A549 (cell line): ENCODE measurements around the gene PLD4. TPM values are rescaled to one million over a fixed set of nuclear protein-coding genes. Genes with fewer than 3 reads are reported as not detected.

Experiments
- ATAC-seq, 2 experiments: fragments of 200-7000 bp in 1 of 2; fragments of >200 bp in 1 of 2; cut with Nextera tagmentation in 1 of 2; cut with Tn5 transposase in 1 of 2; 3 replicates each; pipeline versions ENCODE4 v1.8.0 to v1.9.1; 2018 to 2020; ENCODE audit warnings: mild to moderate bottlenecking in 1 of 2, moderate library complexity in 1 of 2
- CTCF ChIA-PET: fragments of 300-600 bp; sonication (Branson Sonifier 250); formaldehyde crosslinking; extraction: SDS; loops from one replicate; lab custom pipeline; 2021; ENCODE audit warnings: antibody characterized with exemption, inconsistent platforms; lab: Yijun Ruan, JAX
- POLR2A ChIA-PET: fragments of 350-600 bp; formaldehyde crosslinking; extraction: SDS; loops from one replicate; lab custom pipeline; 2021; ENCODE audit warnings: antibody characterized with exemption, inconsistent platforms; lab: Yijun Ruan, JAX
- DNase-seq, 2 experiments: peaks; one replicate each; pipeline versions ENCODE4 v3.0.0 to v3.0.0-alpha.2; 2011 to 2016; ENCODE audit warnings: low read depth in 1 of 2, low spot score in 1 of 2
- FAIRE-seq: peaks from 2 replicates; lab custom pipeline; 2011; peaks lifted over from hg19 to GRCh38; lab: Jason Lieb, UNC
- H3K27ac ChIP-seq, 2 experiments: fragments of >200 bp; sonication (Bioruptor Twin); formaldehyde crosslinking; 3 replicates each; pipeline ENCODE4 v1.5.1; 2016 to 2017
- H3K4me1 ChIP-seq: fragments of >200 bp; sonication (Bioruptor Twin); formaldehyde crosslinking; 3 replicates; pipeline ENCODE4 v1.6.1; 2016
- H3K4me2 ChIP-seq: fragments of >200 bp; sonication (Bioruptor Twin); formaldehyde crosslinking; 3 replicates; pipeline ENCODE4 v1.6.1; 2016
- H3K4me3 ChIP-seq: fragments of >200 bp; sonication (Bioruptor Twin); formaldehyde crosslinking; 3 replicates; pipeline ENCODE4 v1.5.1; 2016
- H3K9me3 ChIP-seq: fragments of >200 bp; sonication (Bioruptor Twin); formaldehyde crosslinking; 3 replicates; pipeline ENCODE4 v1.6.1; 2016
- ATOH8 ChIP-seq: fragments of 250-450 bp; sonication (Bioruptor Pico); IDR thresholded peaks from 2 replicates; pipeline ENCODE4 v1.5.0; 2020; ENCODE audit warnings: low read depth, mild to moderate bottlenecking, moderate library complexity
- BHLHE40 ChIP-seq: IDR thresholded peaks from 2 replicates; pipeline ENCODE4 v1.6.1; 2012; ENCODE audit warnings: low read depth, low read length, inconsistent platforms
- CBX2 ChIP-seq: fragments of 200-600 bp; sonication (generic); IDR thresholded peaks from 2 replicates; pipeline ENCODE4 v1.6.1; 2016; ENCODE audit warnings: low read depth, mild to moderate bottlenecking, borderline replicate concordance
- CHD4 ChIP-seq: fragments of 200-600 bp; sonication (generic); IDR thresholded peaks from 2 replicates; pipeline ENCODE4 v1.6.1; 2016; ENCODE audit warnings: antibody characterized with exemption, mild to moderate bottlenecking, borderline replicate concordance
- CTCF ChIP-seq: fragments of >200 bp; sonication (Bioruptor Twin); formaldehyde crosslinking; IDR thresholded peaks from 3 replicates; pipeline ENCODE4 v1.5.1; 2016
- E2F6 ChIP-seq: IDR thresholded peaks from 2 replicates; pipeline ENCODE4 v1.6.1; 2012; ENCODE audit warnings: low read depth, borderline replicate concordance
- EHF ChIP-seq: fragments of 250-450 bp; sonication (Bioruptor Pico); IDR thresholded peaks from 2 replicates; pipeline ENCODE4 v1.5.0; 2020; ENCODE audit warnings: mild to moderate bottlenecking
- ELK1 ChIP-seq: fragments of 150-350 bp; IDR thresholded peaks from 2 replicates; pipeline ENCODE4 v1.6.1; 2014; ENCODE audit warnings: low read depth, mild to moderate bottlenecking, low read length
- EP300 ChIP-seq, 2 experiments: fragments of >200 bp; sonication (Bioruptor Twin); formaldehyde crosslinking; IDR thresholded peaks; 2 replicates in 1 of 2; 3 replicates in 1 of 2; pipeline ENCODE4 v1.6.1; 2016 to 2017
- HDAC2 ChIP-seq: fragments of 200-600 bp; sonication (generic); IDR thresholded peaks from 2 replicates; pipeline ENCODE4 v1.6.1; 2016
- HEYL ChIP-seq: fragments of 250-450 bp; sonication (Bioruptor Pico); IDR thresholded peaks from 2 replicates; pipeline ENCODE4 v1.8.0; 2021; ENCODE audit warnings: mild to moderate bottlenecking, moderate library complexity
- HOXB5 ChIP-seq: fragments of 250-450 bp; sonication (Bioruptor Pico); IDR thresholded peaks from 2 replicates; pipeline ENCODE4 v1.5.0; 2020; ENCODE audit warnings: mild to moderate bottlenecking, moderate library complexity
- JUN ChIP-seq, 2 experiments: fragments of >200 bp; sonication (Bioruptor Twin); formaldehyde crosslinking; IDR thresholded peaks; 2 replicates in 1 of 2; 3 replicates in 1 of 2; pipeline ENCODE4 v1.6.1; 2016 to 2017
- KDM1A ChIP-seq: fragments of 200-600 bp; sonication (generic); IDR thresholded peaks from 2 replicates; pipeline ENCODE4 v1.6.1; 2016; ENCODE audit warnings: low read depth, mild to moderate bottlenecking
- MAZ ChIP-seq: fragments of 150-350 bp; IDR thresholded peaks from 2 replicates; pipeline ENCODE4 v1.6.1; 2014; ENCODE audit warnings: antibody characterized with exemption, low read depth, low read length, borderline replicate concordance
- POLR2AphosphoS2 ChIP-seq: conservative IDR thresholded peaks from 2 replicates; pipeline ENCODE4 v1.6.1; 2012; ENCODE audit warnings: low read length, improper control_type of control experiment, inconsistent platforms
- RAD21 ChIP-seq, 2 experiments: fragments of >200 bp in 1 of 2; sonication (Bioruptor Twin) in 1 of 2; formaldehyde crosslinking in 1 of 2; IDR thresholded peaks in 1 of 2; conservative IDR thresholded peaks in 1 of 2; 2 replicates in 1 of 2; 3 replicates in 1 of 2; pipeline ENCODE4 v1.6.1; 2012 to 2018; ENCODE audit warnings: inconsistent platforms in 1 of 2
- RNF2 ChIP-seq: fragments of 200-600 bp; sonication (generic); IDR thresholded peaks from 2 replicates; pipeline ENCODE4 v1.6.1; 2016; ENCODE audit warnings: low read depth, mild to moderate bottlenecking, antibody characterized with exemption, moderate library complexity, borderline replicate concordance
- SMC3 ChIP-seq: fragments of >200 bp; sonication (Bioruptor Twin); formaldehyde crosslinking; IDR thresholded peaks from 3 replicates; pipeline ENCODE4 v1.6.1; 2018; ENCODE audit warnings: inconsistent platforms
- TFCP2L1 ChIP-seq: fragments of 250-450 bp; sonication (Bioruptor Pico); IDR thresholded peaks from 2 replicates; pipeline ENCODE4 v1.5.0; 2021; ENCODE audit warnings: mild to moderate bottlenecking
- TP53 ChIP-seq: fragments of 250-450 bp; sonication (Bioruptor Pico); IDR thresholded peaks from 2 replicates; pipeline ENCODE4 v1.5.0; 2021; ENCODE audit warnings: mild to moderate bottlenecking, moderate library complexity
- ZC3H11A ChIP-seq: fragments of 450-650 bp; IDR thresholded peaks from 2 replicates; pipeline ENCODE4 v1.6.1; 2014; ENCODE audit warnings: antibody characterized with exemption, mild to moderate bottlenecking
- WGBS: methylation state at CpG from one replicate; pipeline ENCODE4 v1.1.6; 2017; ENCODE audit errors: missing lambda C conversion rate; 5-methylcytosine and 5-hydroxymethylcytosine counted together
- polyA plus RNA-seq, 4 experiments: library from polyadenylated mRNA; depleted of rRNA in 3 of 4; stranded (reverse); fragments of >200 nt; fragmentation: RNase III in 1 of 4; extraction: RNeasy Plus Mini Kit Qiagen cat#74134 plus additional on column Dnase treatment in 1 of 4; gene quantifications; 2 replicates in 3 of 4; 3 replicates in 1 of 4; pipeline ENCODE4 v1.2.3, GENCODE V29; 2011 to 2017

PLD4 gene
- polyA plus RNA-seq, 2 of the 4 experiments (the other 2 are of a cell fraction) = 0.01 TPM

GRCh38 chr14:104875811-104876210 is 48.9 kb upstream of the PLD4 start:
- DNase-seq (no peak), FAIRE-seq (no peak), ATAC-seq (no peak)
- POLR2A ChIA-PET = interaction anchor here (1.0 kb wide), 1 partner anchor 18 kb away, joined by 3 read pairs; no protein-coding TSS in a partner anchor
- H3K4me3 ChIP-seq = no peak overlapping the region
- no peak overlapping the region for H3K4me2 ChIP-seq
- CTCF ChIA-PET = no interaction called here
- no peak overlapping the region for H3K27ac ChIP-seq
- TF ChIP-seq MAZ (no peak), POLR2AphosphoS2 (no peak), RAD21 (conservative IDR thresholded peaks at IDR 0.05 in 1 of 2, IDR thresholded peaks at IDR 0.05 in 1 of 2) (no peak)
- no peaks in the 10 kb centered on the region for H3K4me1 ChIP-seq
- no peaks in the 10 kb centered on the region for H3K9me3 ChIP-seq
- 89% methylated on average over 3 of the region's 8 CpGs for WGBS

- no peak for FAIRE-seq
- 78% methylated on average over 4 of the region's 8 CpGs for WGBS
- Histone ChIP-seq H3K4me3 (no peak overlapping the region), H3K4me2 (no peak overlapping the region), H3K9me3 (no peaks in the 10 kb centered on the region), H3K4me1 (no peaks in the 10 kb centered on the region), H3K27ac (no peak overlapping the region)
- TF ChIP-seq MAZ (0 out of 2 replicates have a peak, but pooled peaks have one; percentile 65), ZC3H11A (no peak)
- ChIA-PET CTCF (interaction anchor here (1.0 kb wide), 2 partner anchors 9 to 170 kb away, joined by 3 read pairs; no protein-coding TSS in a partner anchor), POLR2A (interaction anchor here (1.0 kb wide), 1 partner anchor 18 kb away, joined by 3 read pairs; no protein-coding TSS in a partner anchor)
- peak; percentile 28 to 69 for DNase-seq
- peak; percentile 6 to 82; a peak in 3 of 6 replicates for ATAC-seq
Measured at GRCh38 chr14:104876251-104876699, 48.4 kb upstream of the PLD4 start.

- ATAC-seq (no peak), FAIRE-seq (no peak), DNase-seq (no peak)
- Histone ChIP-seq H3K4me1 (peaks cover 5% of the 10 kb centered on the region; the same call in 1 of the 3 replicates), H3K27ac (no peak overlapping the region), H3K4me2 (no peak overlapping the region), H3K9me3 (no peaks in the 10 kb centered on the region), H3K4me3 (no peak overlapping the region)
- WGBS = 73% methylated on average over 4 of the region's 14 CpGs
- no peak for TF ChIP-seq HDAC2
- TF ChIP-seq ELK1 = no peak
- no peak for TF ChIP-seq CTCF
- TF ChIP-seq TP53 (CRISPR knock-in tag) = no peak
- no peak for TF ChIP-seq RNF2
- no peak for TF ChIP-seq CHD4
- TF ChIP-seq HOXB5 (CRISPR knock-in tag) = no peak
- no peak for TF ChIP-seq BHLHE40
- TF ChIP-seq ATOH8 (CRISPR knock-in tag) = no peak
- no peak for TF ChIP-seq SMC3
- no peak for TF ChIP-seq CBX2
- no peak for TF ChIP-seq ZC3H11A
- TF ChIP-seq JUN (IDR thresholded peaks at IDR 0.05) = no peak
- no peak for TF ChIP-seq EHF (CRISPR knock-in tag)
- no peak for TF ChIP-seq E2F6
- TF ChIP-seq HEYL (CRISPR knock-in tag) = no peak
- TF ChIP-seq TFCP2L1 = no peak
- no peak for TF ChIP-seq KDM1A
- no peak for TF ChIP-seq EP300 (IDR thresholded peaks at IDR 0.05)
- ChIA-PET CTCF (interaction anchor here (1.0 to 1.1 kb wide), 3 partner anchors 9 to 169 kb away, joined by 3 read pairs; no protein-coding TSS in a partner anchor), POLR2A (no interaction called here)
Measured at GRCh38 chr14:104877066-104877805, 47.4 kb upstream of the PLD4 start.
